ENCODE data around the gene NME9.

Gene NME9

GRCh38 chr3:138348754-138349739, 19.4 kb upstream of the NME9 start:
- Histone ChIP-seq H3K4me1 (ENCODE audit: insufficient read depth, poor library complexity, severe bottlenecking) (no peaks in the 10 kb centered on the region), H3K36me3 (ENCODE audit: low read depth) (no peaks in the 10 kb centered on the region), H3K9me3 (ENCODE audit: severe bottlenecking) (no peaks in the 10 kb centered on the region), H3K4me3 (ENCODE audit: severe bottlenecking) (peak overlapping the region; percentile 46), H3K27ac (ENCODE audit: poor library complexity, severe bottlenecking) (no peak overlapping the region), H3K27me3 (ENCODE audit: insufficient read depth, poor library complexity, severe bottlenecking) (no peaks in the 10 kb centered on the region)
- ATAC-seq (ENCODE audit: low read depth) (no peak), DNase-seq (ENCODE audit: low spot score) (no peak)
- peak; percentile 2 for TF ChIP-seq CTCF (IDR thresholded peaks at IDR 0.05; ENCODE audit: poor library complexity, severe bottlenecking)

- Histone ChIP-seq H3K27me3 (ENCODE audit: insufficient read depth, poor library complexity, severe bottlenecking) (no peaks in the 10 kb centered on the region), H3K4me1 (ENCODE audit: insufficient read depth, poor library complexity, severe bottlenecking) (no peaks in the 10 kb centered on the region), H3K9me3 (ENCODE audit: severe bottlenecking) (no peaks in the 10 kb centered on the region), H3K4me3 (ENCODE audit: severe bottlenecking) (peak within 1 kb of the TSS; percentile 46), H3K36me3 (ENCODE audit: low read depth) (no peaks in the 10 kb centered on the region), H3K27ac (ENCODE audit: poor library complexity, severe bottlenecking) (no peak within 1 kb of the TSS)
- peak; percentile 76 for ATAC-seq (ENCODE audit: low read depth)
- TF ChIP-seq CTCF (IDR thresholded peaks at IDR 0.05; ENCODE audit: poor library complexity, severe bottlenecking): peak; percentile 52
- no peak for DNase-seq (ENCODE audit: low spot score)
These were observed 18.5 kb upstream of the NME9 start, which contains the start of gene MRAS for GRCh38 chr3:138347960-138348753. Gene MRAS, plus strand, starts transcription at chr3:138348579. Its CDS starts 24,305 bp downstream, at chr3:138372884.

- DNase-seq (ENCODE audit: low spot score): no peak
- no peak overlapping the region for H3K4me3 ChIP-seq (ENCODE audit: severe bottlenecking)
- no peak for TF ChIP-seq CTCF (IDR thresholded peaks at IDR 0.05; ENCODE audit: poor library complexity, severe bottlenecking)
- no peaks in the 10 kb centered on the region for H3K4me1 ChIP-seq (ENCODE audit: insufficient read depth, poor library complexity, severe bottlenecking)
- H3K27me3 ChIP-seq (ENCODE audit: insufficient read depth, poor library complexity, severe bottlenecking): no peaks in the 10 kb centered on the region
- no peaks in the 10 kb centered on the region for H3K9me3 ChIP-seq (ENCODE audit: severe bottlenecking)
- no peak for ATAC-seq (ENCODE audit: low read depth)
- H3K27ac ChIP-seq (ENCODE audit: poor library complexity, severe bottlenecking): no peak overlapping the region
- H3K36me3 ChIP-seq (ENCODE audit: low read depth): no peaks in the 10 kb centered on the region
These were observed 15.1 kb upstream of the NME9 start for GRCh38 chr3:138344754-138345153.

GRCh38 chr3:138340511-138340910, 10.9 kb upstream of the NME9 start:
- ATAC-seq (ENCODE audit: low read depth) (no peak), DNase-seq (ENCODE audit: low spot score) (no peak)
- Histone ChIP-seq H3K9me3 (ENCODE audit: severe bottlenecking) (no peaks in the 10 kb centered on the region), H3K27me3 (ENCODE audit: insufficient read depth, poor library complexity, severe bottlenecking) (no peaks in the 10 kb centered on the region), H3K4me3 (ENCODE audit: severe bottlenecking) (no peak overlapping the region), H3K27ac (ENCODE audit: poor library complexity, severe bottlenecking) (no peak overlapping the region), H3K36me3 (ENCODE audit: low read depth) (no peaks in the 10 kb centered on the region), H3K4me1 (ENCODE audit: insufficient read depth, poor library complexity, severe bottlenecking) (no peaks in the 10 kb centered on the region)
- no peak for TF ChIP-seq CTCF (IDR thresholded peaks at IDR 0.05; ENCODE audit: poor library complexity, severe bottlenecking)
